Adrenal gland (tissue), 5 donors: ENCODE measurements around the gene UNC93B1.

Experiments
- CTCF ChIP-seq, 6 experiments: fragments of 450-650 bp in 4 of 6; fragments of 200-600 bp in 2 of 6; sonication (generic) in 1 of 6; IDR thresholded peaks; 1 replicate in 5 of 6; 2 replicates in 1 of 6; pipeline versions ENCODE4 v1.5.1 to v1.8.0; 2016 to 2021; ENCODE audit warnings: antibody characterized with exemption in 6 of 6, mild to moderate bottlenecking in 2 of 6, moderate library complexity in 1 of 6
- POLR2A ChIP-seq, 2 donors: fragments of 450-650 bp; IDR thresholded peaks; one replicate each; pipeline ENCODE4 v1.6.1; 2017; ENCODE audit warnings: antibody characterized with exemption in 2 of 2, mild to moderate bottlenecking in 2 of 2, moderate library complexity in 1 of 2
- donor health status: DM: no; HTN: no; CAD: no.

- TF ChIP-seq CTCF (IDR thresholded peaks at IDR 0.05) (no peak), POLR2A (IDR thresholded peaks at IDR 0.05) (no peak)
Observed at GRCh38 chr11:68039526-68040086, 35.7 kb upstream of the UNC93B1 start.
